Lung (tissue), 12 donors: ENCODE results near the gene CDC42SE2. TPM values are rescaled to one million over a fixed set of nuclear protein-coding genes. Genes with fewer than 3 reads are reported as not detected.

Experiments
- ATAC-seq: fragments of 200-7000 bp; cut with Tn5 transposase; one replicate; pipeline ENCODE4 v1.9.1; 2020; ENCODE audit warnings: moderate number of reproducible peaks; ENCODE audit not compliant: insufficient read depth, low FRiP score
- DNase-seq, 3 donors: peaks; one replicate each; pipeline ENCODE4 v3.0.0-alpha.2; 2013 to 2017
- H3K27ac ChIP-seq, 2 donors: one replicate each; pipeline ENCODE4 v1.5.1; 2013; ENCODE audit warnings: mild to moderate bottlenecking in 2 of 2, moderate library complexity in 2 of 2, control low read depth in 1 of 2, inconsistent platforms in 1 of 2, low read depth in 1 of 2, low read length in 1 of 2
- H3K27me3 ChIP-seq, 3 donors: one replicate each; pipeline ENCODE4 v1.5.1; 2013; ENCODE audit warnings: low read length in 2 of 3; ENCODE audit not compliant: control insufficient read depth in 3 of 3, insufficient read depth in 3 of 3
- H3K36me3 ChIP-seq, 4 donors: one replicate each; pipeline ENCODE4 v1.5.1; 2013; ENCODE audit warnings: low read length in 4 of 4, mild to moderate bottlenecking in 1 of 4, moderate library complexity in 1 of 4; ENCODE audit not compliant: control insufficient read depth in 4 of 4, insufficient read depth in 4 of 4
- H3K4me1 ChIP-seq, 5 donors: one replicate each; pipeline ENCODE4 v1.5.1; 2013; ENCODE audit warnings: low read length in 5 of 5, mild to moderate bottlenecking in 2 of 5, moderate library complexity in 1 of 5; ENCODE audit not compliant: control insufficient read depth in 5 of 5, insufficient read depth in 5 of 5
- H3K4me3 ChIP-seq: one replicate; pipeline ENCODE4 v1.5.1; 2013; ENCODE audit warnings: mild to moderate bottlenecking, control low read depth, moderate library complexity
- H3K9ac ChIP-seq, 2 donors: one replicate each; pipeline ENCODE4 v1.5.1; 2013; ENCODE audit warnings: low read length in 2 of 2, control low read depth in 1 of 2; ENCODE audit not compliant: insufficient read depth in 1 of 2
- H3K9me3 ChIP-seq, 4 donors: one replicate each; pipeline ENCODE4 v1.5.1; 2013; ENCODE audit warnings: low read length in 3 of 4, mild to moderate bottlenecking in 1 of 4, moderate library complexity in 1 of 4; ENCODE audit not compliant: control insufficient read depth in 4 of 4, insufficient read depth in 3 of 4
- WGBS, 2 donors: extraction: QIAGEN DNeasy Blood & Tissue Kit; methylation state at CpG; one replicate each; pipeline ENCODE4 v1.1.7; 2013; 5-methylcytosine and 5-hydroxymethylcytosine counted together
- polyA plus RNA-seq, 2 donors: library from polyadenylated mRNA; stranded (reverse); fragments of 200-250 nt; gene quantifications; one replicate each; pipeline ENCODE4 v1.2.1, GENCODE V29; 2013
- total RNA-seq, 2 donors: library from RNA; depleted of rRNA in 1 of 2; stranded (reverse); fragments of >200 nt in 1 of 2; gene quantifications; one replicate each; pipeline ENCODE4 v1.2.1, GENCODE V29; 2014 to 2021
- TF ChIP-seq, protein P1 (sequence below): IDR thresholded peaks from 2 replicates; pipeline ENCODE4 v1.5.1; 2012; ENCODE audit warnings: mild to moderate bottlenecking; ENCODE audit errors: control extremely low read depth, extremely low read depth
- donor health status: control.
- donor health status: control.
- donor health status: Bipolar disorder and iron deficiency.
- donor health status: healthy.
- donor health status: DM: yes; HTN: yes; CAD: no.

CDC42SE2 gene
- total and polyA plus RNA-seq, 4 donors, result 18.1 to 58.9 (median 28.4) TPM

DNA sequence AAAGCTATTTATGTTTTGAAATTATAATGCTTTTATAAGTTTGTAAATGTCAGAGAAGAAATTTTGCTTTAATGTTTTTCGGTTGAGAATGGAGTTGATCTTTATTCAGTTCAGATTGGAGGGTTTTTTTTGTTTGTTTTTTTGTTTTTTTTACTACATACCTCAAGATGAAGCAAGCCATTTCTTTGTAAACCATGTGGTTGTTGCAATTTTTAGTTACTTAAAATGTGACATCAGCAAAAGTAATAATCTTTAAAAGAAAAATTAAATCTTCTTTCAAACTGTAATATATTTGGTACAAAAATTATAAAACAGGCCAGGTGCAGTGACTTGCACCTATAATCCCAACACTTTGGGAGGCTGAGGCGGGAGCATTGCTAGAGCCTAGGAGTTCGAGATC, 102.6 kb downstream of the CDC42SE2 start:
- WGBS, 2 donors, result 96 to 97% methylated on average over 3 of the region's 3 CpGs
- ATAC-seq (no peak), DNase-seq (no peak)
- Histone ChIP-seq H3K4me3 (no peak overlapping the region), H3K9me3 (no peaks in the 10 kb centered on the region), H3K27ac (no peak overlapping the region), H3K9ac (no peak overlapping the region), H3K27me3 (no peaks in the 10 kb centered on the region), H3K36me3 (peaks cover 0 to 5% (median 2%) of the 10 kb centered on the region in 4 donors), H3K4me1 (peaks cover 0 to 6% (median 0%) of the 10 kb centered on the region in 5 donors)
- TF ChIP-seq, protein P1, sequence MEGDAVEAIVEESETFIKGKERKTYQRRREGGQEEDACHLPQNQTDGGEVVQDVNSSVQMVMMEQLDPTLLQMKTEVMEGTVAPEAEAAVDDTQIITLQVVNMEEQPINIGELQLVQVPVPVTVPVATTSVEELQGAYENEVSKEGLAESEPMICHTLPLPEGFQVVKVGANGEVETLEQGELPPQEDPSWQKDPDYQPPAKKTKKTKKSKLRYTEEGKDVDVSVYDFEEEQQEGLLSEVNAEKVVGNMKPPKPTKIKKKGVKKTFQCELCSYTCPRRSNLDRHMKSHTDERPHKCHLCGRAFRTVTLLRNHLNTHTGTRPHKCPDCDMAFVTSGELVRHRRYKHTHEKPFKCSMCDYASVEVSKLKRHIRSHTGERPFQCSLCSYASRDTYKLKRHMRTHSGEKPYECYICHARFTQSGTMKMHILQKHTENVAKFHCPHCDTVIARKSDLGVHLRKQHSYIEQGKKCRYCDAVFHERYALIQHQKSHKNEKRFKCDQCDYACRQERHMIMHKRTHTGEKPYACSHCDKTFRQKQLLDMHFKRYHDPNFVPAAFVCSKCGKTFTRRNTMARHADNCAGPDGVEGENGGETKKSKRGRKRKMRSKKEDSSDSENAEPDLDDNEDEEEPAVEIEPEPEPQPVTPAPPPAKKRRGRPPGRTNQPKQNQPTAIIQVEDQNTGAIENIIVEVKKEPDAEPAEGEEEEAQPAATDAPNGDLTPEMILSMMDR, result no peak

DNA sequence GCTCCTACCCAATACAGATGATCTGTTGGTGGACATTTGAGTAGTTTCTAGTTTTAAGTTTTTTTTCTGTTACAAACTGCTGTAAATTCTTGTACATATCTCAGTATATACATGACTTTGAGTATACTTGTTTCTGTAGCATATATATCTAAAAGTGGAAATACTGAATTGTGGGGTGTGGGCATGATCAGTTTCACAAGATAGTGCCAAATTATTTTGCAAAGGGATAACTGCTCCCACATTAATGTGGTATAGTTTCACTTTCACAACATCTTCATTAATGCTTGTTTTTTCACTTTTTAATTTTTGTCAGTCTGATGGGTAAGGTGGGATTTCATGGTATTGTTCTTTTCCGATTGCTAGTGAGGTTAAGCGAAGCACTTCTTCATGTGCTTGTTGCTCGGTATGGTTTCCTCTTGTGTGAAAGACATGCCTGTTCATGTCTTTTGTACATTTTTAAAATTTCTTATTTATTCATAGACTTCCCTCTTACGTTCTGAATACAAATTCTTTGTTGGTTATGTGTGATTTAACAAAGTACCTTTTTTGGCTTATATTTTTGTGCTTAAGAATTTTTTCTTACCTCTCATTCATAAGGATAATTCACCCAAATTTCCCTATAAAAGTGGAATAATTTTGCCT, 103.5 kb downstream of the CDC42SE2 start:
- no peak for ATAC-seq

GRCh38 chr5:131368866-131369265, 105.0 kb downstream of the CDC42SE2 start:
- WGBS, 2 donors, result 79 to 92% methylated on average over 4 of the region's 4 CpGs
- H3K4me1 ChIP-seq, result peaks cover 0 to 4% (median 0%) of the 10 kb centered on the region in 5 donors
- TF ChIP-seq, protein P1, result no peak

More for the DNA sequence above, 103.5 kb downstream of the CDC42SE2 start:
- Histone ChIP-seq H3K36me3 (peaks cover 0 to 3% (median 0%) of the 10 kb centered on the region in 4 donors), H3K4me1 (peaks cover 0 to 6% (median 0%) of the 10 kb centered on the region in 5 donors), H3K9me3 (no peaks in the 10 kb centered on the region), H3K27me3 (no peaks in the 10 kb centered on the region), H3K27ac (no peak overlapping the region), H3K9ac (no peak overlapping the region), H3K4me3 (no peak overlapping the region)
- TF ChIP-seq, protein P1, result no peak
- DNase-seq, result no peak
- WGBS, 2 donors, result 88 to 94% methylated on average over 4 of the region's 4 CpGs

GRCh38 chr5:131369558-131369957, 105.7 kb downstream of the CDC42SE2 start:
- no peak for DNase-seq
- ATAC-seq, result no peak
- Histone ChIP-seq H3K9me3 (no peaks in the 10 kb centered on the region), H3K4me1 (peaks cover 0 to 4% (median 0%) of the 10 kb centered on the region in 5 donors), H3K27me3 (no peaks in the 10 kb centered on the region), H3K27ac (no peak overlapping the region), H3K36me3 (no peaks in the 10 kb centered on the region), H3K4me3 (no peak overlapping the region), H3K9ac (no peak overlapping the region)
- 35 to 55% methylated on average over 1 of the region's 1 CpG for WGBS, 2 donors
- TF ChIP-seq, protein P1, result no peak

More at GRCh38 chr5:131368866-131369265, 105.0 kb downstream of the CDC42SE2 start:
- no peaks in the 10 kb centered on the region for H3K27me3 ChIP-seq
- no peak overlapping the region for H3K9ac ChIP-seq
- no peaks in the 10 kb centered on the region for H3K9me3 ChIP-seq
- H3K27ac ChIP-seq, result no peak overlapping the region
- H3K4me3 ChIP-seq, result no peak overlapping the region
- no peak for DNase-seq
- H3K36me3 ChIP-seq, result peaks cover 0 to 2% (median 0%) of the 10 kb centered on the region in 4 donors
- ATAC-seq, result no peak
